Type B pancreatic cell (in vitro differentiated cells): ENCODE measurements around the gene AMDHD2. TPM values are rescaled to one million over a fixed set of nuclear protein-coding genes. Genes with fewer than 3 reads are reported as not detected.

Experiments
- DNase-seq: peaks from one replicate; pipeline ENCODE4 v3.0.0; 2021; ENCODE audit warnings: mixed read lengths; ENCODE audit not compliant: unreplicated experiment; ENCODE audit errors: extremely low spot score
- H3K27ac Mint-ChIP-seq: 2 replicates; pipeline ENCODE4 v1.8.0; 2021; ENCODE audit warnings: mild to moderate bottlenecking, mixed read lengths
- H3K27me3 Mint-ChIP-seq: 2 replicates; pipeline ENCODE4 v1.8.0; 2021; ENCODE audit warnings: mixed read lengths
- H3K36me3 Mint-ChIP-seq: 2 replicates; pipeline ENCODE4 v1.8.0; 2021; ENCODE audit warnings: mixed read lengths
- H3K4me1 Mint-ChIP-seq: one replicate; pipeline ENCODE4 v1.8.0; 2021; ENCODE audit warnings: mixed read lengths; ENCODE audit not compliant: unreplicated experiment
- H3K4me3 Mint-ChIP-seq: 2 replicates; pipeline ENCODE4 v1.8.0; 2021; ENCODE audit warnings: mild to moderate bottlenecking, mixed read lengths
- H3K9me3 Mint-ChIP-seq: 2 replicates; pipeline ENCODE4 v1.8.0; 2021; ENCODE audit warnings: mixed read lengths
- CTCF ChIP-seq: fragments of 200-600 bp; sonication (generic); conservative IDR thresholded peaks from 2 replicates; pipeline ENCODE4 v1.5.0; 2021; ENCODE audit warnings: antibody characterized with exemption, mild to moderate bottlenecking
- total RNA-seq: library from RNA; stranded (reverse); gene quantifications from 2 replicates; pipeline ENCODE4 v1.2.1, GENCODE V29; 2021; ENCODE audit warnings: low replicate concordance

The AMDHD2 gene
- total RNA-seq, 1 donor from 2014 or later = 46.1 TPM

- Mint-ChIP-seq H3K9me3 (no peaks in the 10 kb centered on the region), H3K36me3 (no peaks in the 10 kb centered on the region), H3K4me3 (peak overlapping the region; percentile 90), H3K4me1 (peaks cover 43% of the 10 kb centered on the region), H3K27me3 (no peaks in the 10 kb centered on the region), H3K27ac (peak overlapping the region; percentile 90)
- no peak for DNase-seq
- TF ChIP-seq CTCF = peak; percentile 19
Observed at GRCh38 chr16:2512735-2513404, 7.3 kb upstream of the AMDHD2 start.

DNA sequence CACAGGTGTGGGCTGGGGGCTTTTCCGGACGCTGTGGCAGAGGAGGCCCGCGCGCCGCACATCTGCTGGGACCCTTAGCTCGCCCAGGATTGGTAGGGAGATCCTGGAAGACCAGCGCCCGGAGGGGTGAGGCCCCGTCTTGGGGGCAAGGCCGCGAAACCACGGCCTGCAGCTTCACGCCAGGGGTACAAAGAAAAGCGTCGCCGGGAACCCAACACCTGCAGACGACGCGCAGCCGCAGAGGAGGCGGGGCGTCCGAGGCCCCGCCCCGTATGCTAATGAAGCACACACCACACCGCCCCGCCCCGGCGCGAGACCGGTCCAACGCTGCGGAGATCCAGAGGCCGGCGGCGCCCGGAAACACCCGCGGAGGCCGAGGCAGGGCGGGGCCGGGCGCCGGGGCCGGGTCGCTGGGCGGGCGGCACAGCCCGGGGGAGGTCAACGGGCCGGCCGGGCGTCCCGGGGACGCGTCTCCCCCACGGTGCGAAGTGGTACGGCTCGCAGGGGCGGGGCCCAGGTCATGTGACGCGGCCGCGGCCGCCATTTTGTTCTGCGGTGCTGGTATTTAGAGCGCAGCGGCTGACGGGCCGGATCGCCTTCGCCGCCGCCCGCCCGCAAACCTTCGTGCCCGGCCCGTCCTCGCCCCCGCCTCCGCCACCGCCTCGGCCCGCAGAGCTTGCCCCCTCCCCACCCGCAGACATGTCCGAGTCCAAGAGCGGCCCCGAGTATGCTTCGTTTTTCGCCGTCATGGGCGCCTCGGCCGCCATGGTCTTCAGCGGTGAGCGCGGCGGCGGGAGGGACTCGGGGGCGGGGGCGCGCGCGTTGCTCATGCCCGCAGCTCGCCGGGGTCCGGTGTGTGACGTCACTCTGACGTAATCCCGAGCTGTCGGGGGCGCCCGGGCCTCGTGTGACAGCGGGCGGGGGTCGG, 6.5 kb upstream of the AMDHD2 start, which contains the start of gene ATP6V0C:
TSS of gene ATP6V0C (plus strand) at position 548 of the 928 bp plus-strand sequence. CDS start at position 700, 152 bp downstream.
- no peaks in the 10 kb centered on the region for H3K27me3 Mint-ChIP-seq
- no peak for TF ChIP-seq CTCF
- no peaks in the 10 kb centered on the region for H3K36me3 Mint-ChIP-seq
- H3K27ac Mint-ChIP-seq = peak within 1 kb of the TSS; percentile 98
- DNase-seq = peak; percentile 94
- H3K4me3 Mint-ChIP-seq = peak within 1 kb of the TSS; percentile 92
- peaks cover 46% of the 10 kb centered on the region for H3K4me1 Mint-ChIP-seq
- H3K9me3 Mint-ChIP-seq = no peaks in the 10 kb centered on the region

- peaks cover 47% of the 10 kb centered on the region for H3K4me1 Mint-ChIP-seq
- DNase-seq = no peak
Observed at GRCh38 chr16:2514333-2515179, 5.6 kb upstream of the AMDHD2 start.

DNA sequence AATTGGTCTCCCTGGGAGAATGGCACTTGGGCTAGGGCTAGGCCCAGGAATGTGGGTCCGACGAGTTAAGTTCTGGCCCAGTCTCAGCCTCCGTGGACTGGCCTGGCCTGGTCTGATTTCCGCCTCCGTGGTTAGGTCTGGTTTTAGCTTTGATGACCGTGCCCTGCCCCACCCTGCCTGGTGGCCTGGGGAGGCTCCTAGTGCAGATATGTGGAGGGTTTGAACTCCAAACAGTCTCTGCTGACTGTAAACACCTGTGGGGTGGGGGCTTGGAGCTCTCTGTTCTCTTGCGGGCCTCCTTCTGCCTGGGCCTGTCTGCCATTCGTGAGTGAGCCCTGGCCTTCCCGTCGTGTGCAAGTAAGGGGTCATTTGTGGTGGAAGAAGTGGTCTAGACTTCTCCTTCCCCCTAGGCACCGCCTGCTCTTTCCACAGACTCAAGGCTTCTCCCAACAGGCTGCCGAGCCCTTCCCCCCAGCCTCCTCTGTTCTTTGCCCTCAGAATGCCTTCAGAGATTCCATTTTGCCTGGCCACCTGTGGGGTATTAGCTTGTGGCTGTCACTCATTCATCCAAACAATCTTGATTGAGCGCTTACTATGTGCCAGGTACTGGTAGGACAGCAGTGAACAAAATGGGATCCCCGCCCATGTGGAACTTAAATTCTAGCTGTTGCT, 4.9 kb upstream of the AMDHD2 start:
- DNase-seq = no peak
- Mint-ChIP-seq H3K4me1 (peaks cover 46% of the 10 kb centered on the region), H3K27ac (peak overlapping the region; percentile 98), H3K36me3 (peaks cover 5% of the 10 kb centered on the region), H3K27me3 (no peaks in the 10 kb centered on the region), H3K4me3 (peak overlapping the region; percentile 92), H3K9me3 (no peaks in the 10 kb centered on the region)
- no peak for TF ChIP-seq CTCF

More at GRCh38 chr16:2514333-2515179, 5.6 kb upstream of the AMDHD2 start:
- peak overlapping the region; percentile 98 for H3K27ac Mint-ChIP-seq
- no peaks in the 10 kb centered on the region for H3K36me3 Mint-ChIP-seq
- TF ChIP-seq CTCF = no peak
- H3K4me3 Mint-ChIP-seq = peak overlapping the region; percentile 92
- no peaks in the 10 kb centered on the region for H3K27me3 Mint-ChIP-seq
- H3K9me3 Mint-ChIP-seq = no peaks in the 10 kb centered on the region
